B cell (primary cell): ENCODE results near the gene FXYD2.

Experiments
- EZH2 ChIP-seq: IDR thresholded peaks from 2 replicates; pipeline ENCODE4 v1.6.1; 2012; ENCODE audit warnings: borderline replicate concordance, low read depth, mild to moderate bottlenecking, moderate library complexity, low read length; ENCODE audit not compliant: insufficient read depth, poor library complexity, severe bottlenecking
- TF ChIP-seq, protein P1 (sequence below): fragments of 200-600 bp; IDR thresholded peaks from one replicate; pipeline ENCODE4 v1.8.0; 2022; ENCODE audit warnings: antibody characterized with exemption, mild to moderate bottlenecking

DNA sequence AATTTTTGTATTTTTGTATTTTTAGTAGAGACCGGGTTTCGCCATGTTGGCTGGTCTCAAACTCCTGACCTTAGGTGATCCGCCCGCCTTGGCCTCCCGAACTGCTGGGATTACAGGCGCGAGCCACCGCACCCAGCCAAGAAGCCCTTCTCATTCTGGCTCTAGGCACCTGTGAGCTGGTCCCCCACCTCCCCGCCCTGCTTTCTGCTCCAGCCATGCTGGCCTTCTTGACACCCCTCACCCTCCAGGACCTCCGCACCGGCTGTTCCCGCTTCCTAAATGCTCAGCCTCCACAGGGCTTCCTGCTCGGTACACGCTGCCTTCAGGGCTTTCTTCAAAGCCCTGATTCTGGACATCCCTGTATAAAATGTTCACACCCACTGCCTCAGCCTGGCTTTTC is 5.5 kb upstream of the FXYD2 start:
- TF ChIP-seq, protein P1, sequence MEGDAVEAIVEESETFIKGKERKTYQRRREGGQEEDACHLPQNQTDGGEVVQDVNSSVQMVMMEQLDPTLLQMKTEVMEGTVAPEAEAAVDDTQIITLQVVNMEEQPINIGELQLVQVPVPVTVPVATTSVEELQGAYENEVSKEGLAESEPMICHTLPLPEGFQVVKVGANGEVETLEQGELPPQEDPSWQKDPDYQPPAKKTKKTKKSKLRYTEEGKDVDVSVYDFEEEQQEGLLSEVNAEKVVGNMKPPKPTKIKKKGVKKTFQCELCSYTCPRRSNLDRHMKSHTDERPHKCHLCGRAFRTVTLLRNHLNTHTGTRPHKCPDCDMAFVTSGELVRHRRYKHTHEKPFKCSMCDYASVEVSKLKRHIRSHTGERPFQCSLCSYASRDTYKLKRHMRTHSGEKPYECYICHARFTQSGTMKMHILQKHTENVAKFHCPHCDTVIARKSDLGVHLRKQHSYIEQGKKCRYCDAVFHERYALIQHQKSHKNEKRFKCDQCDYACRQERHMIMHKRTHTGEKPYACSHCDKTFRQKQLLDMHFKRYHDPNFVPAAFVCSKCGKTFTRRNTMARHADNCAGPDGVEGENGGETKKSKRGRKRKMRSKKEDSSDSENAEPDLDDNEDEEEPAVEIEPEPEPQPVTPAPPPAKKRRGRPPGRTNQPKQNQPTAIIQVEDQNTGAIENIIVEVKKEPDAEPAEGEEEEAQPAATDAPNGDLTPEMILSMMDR, result no peak
- no peak for TF ChIP-seq EZH2
